Stimulated activated CD8-positive, alpha-beta memory T cell treated with anti-CD3 and anti-CD28 coated beads, Interleukin-7, amount 100 ng/mL, for 1 hour (primary cell): ENCODE measurements around the gene SIDT2.
"Not testable (repeated sequence)": the region's sequence is repeated elsewhere in the genome, so short reads cannot be mapped to it uniquely, and the experiment has no call there.

Source experiments
- DNase-seq, 2 donors: peaks; one replicate each; pipeline ENCODE4 v3.0.0-alpha.2; 2020; ENCODE audit warnings: low read depth in 2 of 2

The SIDT2 gene

GRCh38 chr11:117204283-117205080, 25.9 kb downstream of the SIDT2 start:
- no peak for DNase-seq

GRCh38 chr11:117205211-117205818, 26.8 kb downstream of the SIDT2 start:
- no peak for DNase-seq

GRCh38 chr11:117206111-117206510, 27.6 kb downstream of the SIDT2 start:
- not testable (repeated sequence) for DNase-seq

DNA sequence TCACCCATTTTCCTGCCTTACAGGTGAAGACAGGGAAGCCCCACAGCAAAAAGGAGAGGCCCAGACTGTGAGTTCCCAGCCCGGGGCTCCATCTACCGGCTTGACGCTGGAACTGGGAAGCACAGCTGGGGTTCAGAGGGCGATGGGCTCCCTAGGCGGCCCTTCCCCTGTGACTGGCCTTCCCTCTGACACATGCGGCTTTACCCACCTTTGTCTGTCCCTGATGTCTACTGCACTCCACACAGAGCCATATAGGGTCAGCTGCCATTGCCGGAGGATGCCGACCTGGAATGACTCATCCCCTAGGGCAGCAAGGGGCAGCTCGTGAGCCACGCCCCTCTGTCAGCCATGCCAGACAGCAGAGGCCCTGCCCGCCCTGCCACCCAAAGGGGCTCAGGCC, 28.3 kb downstream of the SIDT2 start:
- DNase-seq = not testable (repeated sequence)

GRCh38 chr11:117207481-117207880, 28.9 kb downstream of the SIDT2 start:
- not testable (repeated sequence) for DNase-seq

- not testable (repeated sequence) for DNase-seq
Measured at GRCh38 chr11:117208710-117209109, 30.2 kb downstream of the SIDT2 start.

DNA sequence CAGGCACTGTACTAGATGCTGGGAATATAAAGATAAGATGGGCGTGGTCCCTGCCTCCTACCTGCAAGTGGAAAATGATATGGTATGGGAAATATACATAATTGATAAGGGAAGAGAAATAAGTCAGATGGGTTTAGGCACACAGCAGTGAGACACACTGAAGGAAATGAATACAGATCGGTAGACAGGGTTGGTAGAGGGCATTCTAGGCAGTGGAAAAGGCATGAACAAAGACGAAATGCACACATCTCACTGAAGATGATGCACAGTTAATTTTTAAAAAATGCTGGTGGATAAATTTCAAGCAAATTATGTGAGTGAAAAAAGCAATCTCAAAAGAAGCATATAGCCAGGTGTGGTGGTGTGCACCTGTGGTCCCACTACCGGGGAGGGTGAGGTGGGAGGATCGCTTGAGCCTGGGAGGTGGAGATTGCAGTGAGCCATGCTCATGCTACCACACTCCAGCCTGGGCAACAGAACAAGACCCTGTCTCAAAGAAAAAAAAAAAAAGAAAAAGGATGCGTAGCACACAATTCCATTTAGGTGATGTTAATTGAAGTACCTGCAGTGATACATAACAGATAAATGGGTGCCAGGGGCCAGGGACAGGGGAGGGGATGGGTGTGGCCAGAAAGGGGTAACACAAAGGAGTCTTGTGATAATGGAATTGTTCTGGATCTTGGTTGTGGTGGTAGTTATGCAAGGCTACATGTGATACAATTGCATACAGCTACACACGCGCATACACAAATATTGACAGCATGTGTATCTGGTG, 31.0 kb downstream of the SIDT2 start:
- not testable (repeated sequence) for DNase-seq

DNA sequence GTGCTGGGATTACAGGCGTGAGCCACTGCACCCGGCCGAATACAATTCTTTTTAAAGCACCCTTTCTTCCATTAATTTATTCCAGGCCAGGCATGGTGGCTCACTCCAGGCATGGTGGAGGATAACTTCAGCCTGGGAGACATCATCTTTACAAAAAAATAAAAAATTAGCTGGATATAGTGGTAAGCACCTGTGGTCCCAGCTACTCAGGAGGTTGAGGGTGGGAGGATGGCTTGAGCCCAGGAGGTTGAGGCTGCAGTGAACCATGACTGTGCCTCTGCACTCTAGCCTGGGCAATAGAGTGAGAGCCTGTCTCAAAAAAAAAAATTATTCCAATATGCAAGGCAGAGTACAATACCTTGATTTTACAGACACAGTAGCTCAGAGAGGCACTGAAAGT, 32.1 kb downstream of the SIDT2 start:
- no peak for DNase-seq

DNA sequence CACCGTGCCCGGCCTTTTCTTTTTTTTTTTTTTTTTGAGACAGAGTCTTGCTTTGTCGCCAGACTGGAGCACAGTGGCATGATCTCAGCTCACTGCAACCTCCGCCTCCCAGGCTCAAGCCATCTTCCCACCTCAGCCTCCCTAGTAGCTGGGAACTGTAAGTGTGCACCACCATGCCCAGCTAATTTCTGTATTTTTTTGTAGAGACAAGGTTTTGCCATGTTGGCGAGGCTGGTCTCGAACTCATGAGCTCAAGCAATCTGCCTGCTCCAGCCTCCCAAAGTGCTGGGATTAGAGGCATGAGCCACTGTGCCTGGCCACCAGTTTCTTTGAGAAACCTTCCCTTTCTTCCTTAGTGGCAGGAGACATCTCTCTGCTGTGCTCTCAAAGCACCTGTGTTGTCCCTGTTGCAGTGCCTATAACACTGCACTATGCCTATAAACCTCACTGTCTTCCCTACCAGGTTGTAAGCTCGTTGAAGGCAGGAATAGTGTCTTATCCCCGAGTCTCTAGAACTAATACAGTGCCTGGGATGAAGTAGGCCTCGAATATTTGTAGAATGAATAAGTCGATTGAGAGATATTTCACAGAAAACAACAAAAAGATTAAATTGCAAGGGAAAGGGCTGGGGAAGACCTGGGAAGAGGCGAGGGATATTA, 34.3 kb downstream of the SIDT2 start:
- DNase-seq = no peak

DNA sequence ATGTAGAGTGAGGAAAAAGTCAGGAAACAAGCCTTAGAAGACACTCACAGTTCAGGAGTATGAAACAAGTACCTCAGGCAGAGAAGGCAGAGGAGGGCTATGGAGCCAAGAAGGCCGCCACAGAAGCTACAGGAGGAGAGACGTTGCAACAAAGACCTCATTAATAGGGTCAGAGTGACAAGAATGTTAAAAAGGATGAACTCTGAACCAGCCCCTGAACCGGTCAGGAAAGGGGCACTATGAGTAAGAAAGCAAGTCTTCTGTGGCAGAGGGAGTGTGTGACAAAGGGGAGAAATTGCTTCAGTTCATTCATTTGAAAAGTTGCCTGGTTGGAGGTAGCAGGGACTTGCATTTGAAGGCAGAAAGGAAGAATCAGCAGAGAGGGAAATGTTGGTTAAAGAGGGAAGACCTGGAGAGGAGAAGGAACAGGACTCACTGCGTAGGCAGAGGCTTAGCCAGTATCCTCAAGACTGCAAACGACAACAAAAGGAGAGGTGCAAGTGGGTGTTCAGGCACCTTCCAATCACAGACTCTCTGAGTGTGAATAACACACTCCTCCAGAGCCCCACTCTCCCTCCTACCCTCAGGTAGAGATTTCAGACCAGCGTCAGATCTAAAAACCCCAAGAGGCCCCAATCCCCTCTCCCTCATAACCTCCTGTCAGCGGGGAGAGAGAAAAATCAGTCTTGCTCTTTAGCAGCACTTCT, 36.0 kb downstream of the SIDT2 start:
- no peak for DNase-seq

GRCh38 chr11:117217141-117218084, 38.9 kb downstream of the SIDT2 start:
- DNase-seq = no peak

- DNase-seq = no peak
Measured at GRCh38 chr11:117218133-117218915, 39.8 kb downstream of the SIDT2 start.

- DNase-seq = no peak
Measured at GRCh38 chr11:117219001-117219400, 40.5 kb downstream of the SIDT2 start.

DNA sequence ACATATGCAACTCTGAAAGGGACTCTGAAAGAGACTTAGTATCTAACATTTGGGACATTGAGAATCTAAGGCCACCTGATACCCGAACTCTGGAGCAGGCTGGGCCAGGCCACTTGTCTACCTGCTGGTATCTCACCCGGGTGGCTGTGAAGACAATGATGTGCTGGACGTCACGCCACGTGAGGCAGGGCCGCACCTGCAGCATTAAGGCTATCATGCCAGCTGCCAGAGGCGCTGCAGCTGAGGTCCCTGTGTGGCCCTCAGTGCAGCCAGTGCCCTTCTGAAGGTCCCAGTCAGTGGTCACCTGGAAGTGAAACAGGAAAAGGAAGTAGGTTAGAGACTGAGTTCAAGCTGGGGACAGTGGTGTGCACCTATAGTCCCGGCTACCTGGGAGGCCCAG, 40.9 kb downstream of the SIDT2 start:
- no peak for DNase-seq

GRCh38 chr11:117219995-117220394, 41.5 kb downstream of the SIDT2 start:
- DNase-seq = no peak

DNA sequence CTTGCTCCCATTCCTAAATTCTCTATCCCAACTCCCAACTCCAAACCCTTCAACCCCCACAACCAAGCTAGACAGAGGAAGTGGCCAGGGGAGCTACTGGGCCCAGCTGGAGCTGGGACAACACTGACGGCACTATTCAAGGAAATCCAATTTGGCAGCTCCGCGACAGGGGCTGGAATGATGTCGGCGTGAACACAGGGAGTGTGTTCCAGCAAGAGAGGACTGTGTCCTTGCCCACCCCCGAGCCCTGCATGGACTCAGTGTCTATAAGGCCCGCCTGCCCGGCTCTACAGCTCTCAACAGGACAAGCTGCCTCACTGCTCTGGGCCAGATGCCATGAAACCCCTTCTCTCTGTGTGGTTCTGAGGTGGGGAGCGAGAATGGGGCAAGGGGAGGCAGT, 42.0 kb downstream of the SIDT2 start:
- DNase-seq = no peak

- no peak for DNase-seq
Measured at GRCh38 chr11:117220999-117221774, 42.6 kb downstream of the SIDT2 start.

DNA sequence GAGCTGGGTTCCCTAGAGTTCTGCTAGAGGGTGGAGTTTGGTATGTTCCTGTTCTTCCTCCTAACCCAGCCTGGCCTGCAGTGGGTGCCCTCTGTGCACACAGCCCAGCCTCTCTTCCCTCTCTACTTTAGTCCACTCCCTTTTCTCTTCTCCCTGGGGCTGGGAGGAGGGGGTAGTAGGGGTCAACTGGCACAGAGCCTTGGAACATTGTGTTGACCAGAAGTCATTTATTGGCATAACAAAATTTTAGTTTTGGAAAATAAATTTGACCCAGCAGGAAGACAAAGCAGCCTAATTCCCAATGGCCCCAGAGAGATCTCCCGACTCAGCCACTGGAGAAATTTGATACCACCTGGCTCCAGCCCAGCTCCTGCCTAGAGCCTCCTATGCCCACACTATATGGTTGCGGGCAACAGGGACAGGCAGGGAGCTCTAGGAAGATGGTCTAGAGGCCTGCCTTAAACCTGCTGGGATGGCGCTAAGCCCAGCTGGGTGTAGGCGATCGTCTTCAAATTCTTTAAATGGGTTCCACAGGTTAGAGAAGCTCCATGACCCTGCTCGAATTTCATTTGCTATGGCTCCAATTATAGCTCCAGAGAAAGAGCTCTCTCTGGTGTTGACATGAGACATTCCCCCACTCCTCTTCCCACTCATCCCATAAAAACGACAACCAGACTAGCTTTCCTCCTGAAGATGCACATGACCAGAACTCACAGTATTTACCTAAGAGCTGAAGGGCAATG, 43.4 kb downstream of the SIDT2 start:
- DNase-seq = no peak
